NCI-H1092 treated with DMSO at 0.1 percent for 48 hours (cell line): ENCODE results near the gene PRSS38.
"Not testable (repeated sequence)": the region's sequence is repeated elsewhere in the genome, so short reads cannot be mapped to it uniquely, and the experiment has no call there.

Experiments
- DNase-seq: peaks from one replicate; lab custom pipeline; 2025; lab: John Stamatoyannopoulos, UW

Gene PRSS38

GRCh38 chr1:227845519-227845918 lies 30.0 kb downstream of the PRSS38 start:
- no peak for DNase-seq

- no peak for DNase-seq
Observed at GRCh38 chr1:227846265-227846858, 30.9 kb downstream of the PRSS38 start.

GRCh38 chr1:227847046-227847445 lies 31.6 kb downstream of the PRSS38 start:
- DNase-seq: not testable (repeated sequence)

- no peak for DNase-seq
Observed at GRCh38 chr1:227848430-227848932, 33.0 kb downstream of the PRSS38 start.

GRCh38 chr1:227849251-227849650 lies 33.8 kb downstream of the PRSS38 start:
- no peak for DNase-seq

- no peak for DNase-seq
Observed at GRCh38 chr1:227854189-227854588, 38.7 kb downstream of the PRSS38 start.

- DNase-seq: no peak
Observed at GRCh38 chr1:227855687-227856086, 40.2 kb downstream of the PRSS38 start.

- no peak for DNase-seq
Observed at GRCh38 chr1:227856147-227856858, 40.8 kb downstream of the PRSS38 start.

- DNase-seq: no peak
Observed at GRCh38 chr1:227864882-227865281, 49.4 kb downstream of the PRSS38 start.

GRCh38 chr1:227869279-227869842 lies 53.9 kb downstream of the PRSS38 start:
- no peak for DNase-seq

- no peak for DNase-seq
Observed at GRCh38 chr1:227869851-227870305, 54.4 kb downstream of the PRSS38 start.

- no peak for DNase-seq
Observed at GRCh38 chr1:227870366-227870765, 54.9 kb downstream of the PRSS38 start.

GRCh38 chr1:227871892-227872291 lies 56.4 kb downstream of the PRSS38 start:
- not testable (repeated sequence) for DNase-seq

- DNase-seq: not testable (repeated sequence)
Observed at GRCh38 chr1:227877810-227878209, 62.3 kb downstream of the PRSS38 start.

- DNase-seq: no peak
Observed at GRCh38 chr1:227880342-227880924, 65.0 kb downstream of the PRSS38 start.

GRCh38 chr1:227883073-227883520 lies 67.6 kb downstream of the PRSS38 start:
- DNase-seq: no peak

GRCh38 chr1:227883641-227884301 lies 68.3 kb downstream of the PRSS38 start:
- no peak for DNase-seq

GRCh38 chr1:227884370-227885134 lies 69.1 kb downstream of the PRSS38 start:
- DNase-seq: no peak

- no peak for DNase-seq
Observed at GRCh38 chr1:227885135-227885647, 69.7 kb downstream of the PRSS38 start.

- no peak for DNase-seq
Observed at GRCh38 chr1:227885648-227886502, 70.4 kb downstream of the PRSS38 start.
